SKM-1 (cell line): Measurements from ENCODE around the gene CNGA3.
A peak's percentile ranks its signal among the peaks of the same experiment; 100 is the strongest.

Experiments
- DNase-seq: peaks from one replicate; lab custom pipeline; 2025; ENCODE audit not compliant: unreplicated experiment; lab: John Stamatoyannopoulos, UW

The CNGA3 gene

DNA sequence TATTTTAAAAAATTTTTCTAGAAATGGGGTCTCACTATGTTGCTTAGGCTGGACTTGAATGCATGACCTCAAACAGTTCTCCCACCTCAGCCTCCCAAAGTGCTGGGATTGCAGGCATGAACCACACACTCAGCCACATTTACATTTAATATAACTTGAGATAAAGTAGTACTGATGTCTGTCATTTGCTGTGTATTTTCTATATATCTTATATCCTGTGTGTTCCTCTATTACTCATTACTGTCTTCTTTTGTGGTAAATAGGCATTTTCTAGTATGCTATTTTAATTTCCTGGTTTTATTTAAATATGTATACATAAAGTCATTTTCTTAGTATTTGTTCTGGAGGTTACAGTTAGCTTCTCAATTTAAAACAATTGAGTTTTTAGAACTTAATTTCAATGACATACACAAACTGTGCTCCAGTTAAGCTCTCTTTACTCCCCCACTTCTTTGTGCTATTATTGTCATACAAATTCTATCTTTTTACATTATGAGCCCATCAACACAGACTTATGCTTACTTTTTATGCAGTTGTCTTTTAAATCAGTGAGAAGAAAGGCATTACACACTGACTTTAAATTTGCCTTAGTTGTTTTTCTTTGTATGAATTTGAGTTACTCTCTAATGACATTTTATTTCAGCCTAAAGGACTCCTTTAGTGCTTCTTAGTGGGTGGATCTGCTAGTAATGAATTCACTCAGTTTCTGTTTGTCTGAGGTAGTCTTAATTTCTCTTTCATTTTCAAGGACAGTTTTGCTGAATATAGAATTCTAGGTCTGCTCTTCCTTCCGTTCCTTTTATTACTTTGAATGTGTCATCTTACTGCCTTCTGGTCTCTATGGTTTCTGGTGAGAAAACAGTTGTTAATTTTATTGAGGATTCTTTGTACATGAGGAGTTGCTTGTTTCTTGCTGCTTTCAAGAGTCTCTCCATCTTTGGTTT, 92.2 kb downstream of the CNGA3 start:
- no peak for DNase-seq

DNA sequence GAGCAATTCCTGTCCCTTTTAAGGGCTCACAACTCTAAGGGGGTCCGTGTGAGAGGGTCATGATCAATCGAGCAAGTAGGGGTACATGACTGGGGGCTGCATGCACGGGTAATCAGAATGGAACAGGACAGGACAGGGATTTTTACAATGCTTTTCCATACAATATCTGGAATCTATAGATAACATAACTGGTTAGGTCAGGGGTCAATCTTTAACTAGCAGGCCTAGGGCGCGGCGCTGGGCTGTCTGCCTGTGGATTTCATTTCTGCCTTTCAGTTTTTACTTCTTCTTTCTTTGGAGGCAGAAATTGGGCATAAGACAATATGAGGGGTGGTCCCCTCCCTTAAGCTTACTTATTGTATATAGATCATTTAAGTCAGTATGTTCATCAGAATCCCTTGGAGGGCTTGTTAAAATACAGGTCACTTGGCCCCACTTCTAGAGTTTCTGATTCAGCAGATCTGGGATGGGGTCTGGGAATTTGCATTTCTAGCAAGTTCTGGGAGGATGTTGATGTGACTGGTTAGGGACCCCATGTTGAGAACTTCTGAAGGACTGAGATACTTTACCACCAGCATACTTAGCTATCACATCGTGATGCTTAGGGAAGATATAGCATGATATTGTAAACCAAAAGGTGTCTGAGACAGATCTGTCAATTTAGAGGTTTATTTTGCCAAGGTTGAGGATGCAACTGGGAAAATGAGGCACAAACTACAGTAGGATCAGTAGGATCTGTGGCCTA, 95.6 kb downstream of the CNGA3 start:
- DNase-seq, result no peak

DNA sequence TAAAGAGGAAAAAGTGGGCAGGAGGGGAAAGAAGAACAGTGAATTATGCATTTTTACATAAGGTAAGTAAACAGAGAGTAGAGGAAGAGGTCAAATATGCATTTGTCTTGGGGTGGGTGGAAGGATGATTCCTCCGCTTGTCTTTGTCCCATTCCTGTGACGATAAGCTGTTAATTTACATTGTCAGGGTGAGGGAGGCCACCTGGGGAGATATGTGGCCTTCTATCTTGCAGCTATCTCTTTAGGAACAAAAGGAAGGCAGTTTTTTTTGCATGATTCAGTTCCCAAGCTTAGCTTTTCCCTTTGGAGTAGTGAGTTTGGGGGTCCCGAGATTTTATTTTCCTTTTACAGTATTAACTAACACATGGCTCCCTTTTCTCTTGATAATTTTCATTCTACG, 96.2 kb downstream of the CNGA3 start:
- DNase-seq, result no peak

DNA sequence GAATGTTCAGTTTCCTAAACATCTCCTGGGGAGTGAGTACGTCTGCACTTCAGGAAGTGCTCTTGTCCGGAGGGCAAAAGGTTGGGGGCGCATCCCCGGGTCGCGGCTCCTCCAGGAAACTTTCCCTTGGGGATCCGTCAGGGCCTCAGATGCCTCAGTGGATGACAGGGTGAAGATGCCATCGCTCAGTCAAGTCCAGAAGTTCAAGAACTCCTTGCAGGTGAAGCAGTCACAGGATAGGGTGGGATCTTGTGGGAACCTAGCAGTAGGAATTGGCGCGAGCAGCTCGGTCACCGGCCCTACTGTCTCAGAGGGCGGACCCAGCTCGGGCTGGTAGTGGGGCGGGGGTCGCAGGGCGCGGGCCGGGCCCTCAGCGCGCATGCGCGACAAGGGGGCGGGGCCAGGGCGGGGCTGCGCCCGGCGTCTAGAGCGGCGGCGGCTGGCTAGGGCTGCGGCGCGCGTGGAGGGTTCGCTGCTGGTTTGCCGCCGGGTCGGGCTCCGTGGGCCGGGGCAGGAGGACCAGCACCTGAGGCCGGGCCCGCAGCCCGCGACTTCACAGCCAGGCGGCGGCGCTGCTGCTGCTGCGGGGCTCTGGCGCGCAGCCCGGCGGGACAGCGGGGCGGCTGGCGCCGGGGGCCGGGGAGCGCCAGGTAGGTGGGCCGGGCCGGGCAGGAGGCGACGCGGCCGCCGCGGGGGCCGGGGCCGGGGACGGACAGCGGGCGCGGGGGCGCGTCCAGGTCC, 98.3 kb downstream of the CNGA3 start, which contains the start of gene INPP4A:
Gene INPP4A (plus strand): TSS at position 423 of the 741 bp plus-strand sequence. CDS start 75,191 bp downstream, outside the sequence.
- DNase-seq, result peak; percentile 30

DNA sequence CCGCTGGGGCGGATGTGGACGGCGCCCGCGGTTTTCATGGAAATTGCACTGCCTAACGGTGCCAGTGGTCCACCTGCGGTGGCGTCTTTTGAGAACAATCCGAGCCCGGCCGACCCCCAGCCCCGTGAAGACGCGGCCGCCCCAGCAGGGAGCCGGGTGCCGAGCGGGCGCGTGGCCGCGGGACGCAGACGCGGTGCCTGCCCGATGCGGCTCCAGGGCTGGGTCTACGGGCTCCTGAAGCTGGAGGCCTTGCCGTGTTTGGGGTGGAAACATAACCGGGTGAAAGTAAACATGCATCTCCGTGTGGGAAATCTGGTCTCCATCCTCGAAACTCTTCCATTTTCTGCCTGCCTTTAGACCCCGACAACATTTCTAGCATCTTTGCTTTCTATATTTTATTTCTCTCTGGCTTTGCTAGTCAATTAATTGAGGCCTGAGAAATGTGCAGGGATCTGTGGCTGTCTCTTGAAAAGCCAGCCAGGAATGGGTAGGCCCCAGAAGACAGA, 99.0 kb downstream of the CNGA3 start:
- DNase-seq, result no peak

DNA sequence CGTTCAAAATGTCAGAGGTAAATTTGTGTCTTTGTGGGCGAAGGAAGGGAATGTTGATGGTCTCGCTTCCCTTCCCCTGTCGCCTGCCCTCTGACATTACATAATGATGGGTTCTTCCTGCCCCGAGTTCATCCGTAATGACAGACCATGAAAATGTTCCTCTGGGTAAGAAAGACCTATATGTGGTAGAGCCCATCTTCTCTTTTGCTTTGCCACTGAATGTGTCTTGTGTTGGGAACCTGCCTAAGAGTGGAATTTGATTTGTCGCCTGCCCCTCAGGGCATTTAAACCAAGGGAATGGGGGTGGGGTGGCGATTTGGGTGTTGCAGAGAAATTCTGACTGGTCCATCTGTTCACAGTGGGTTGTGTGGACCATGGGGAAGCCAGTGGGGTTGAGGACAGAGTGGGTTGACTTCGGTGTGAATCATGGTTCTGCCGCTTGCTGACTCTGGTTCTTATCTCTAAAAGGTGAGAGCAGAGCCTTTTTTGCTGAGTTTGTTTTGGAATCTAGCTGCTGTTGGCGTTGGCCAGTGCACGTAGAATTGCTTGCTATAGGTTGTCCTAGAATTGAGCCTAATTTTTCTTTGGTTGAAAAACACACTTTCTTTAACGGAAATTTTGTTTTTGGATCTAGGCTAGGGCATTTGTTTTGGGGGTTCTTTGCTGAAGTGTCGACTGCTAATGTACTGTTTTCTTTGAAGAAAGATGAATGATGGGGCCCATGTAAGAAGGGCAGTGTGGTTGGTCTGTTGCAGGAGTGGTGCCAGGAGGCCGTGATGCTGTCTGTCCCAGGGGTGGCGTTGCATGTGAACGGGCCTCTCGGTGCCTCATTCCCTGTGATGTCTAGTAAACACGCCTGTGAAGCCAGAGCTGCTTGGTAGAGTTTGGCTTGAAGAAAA, 99.7 kb downstream of the CNGA3 start:
- no peak for DNase-seq

DNA sequence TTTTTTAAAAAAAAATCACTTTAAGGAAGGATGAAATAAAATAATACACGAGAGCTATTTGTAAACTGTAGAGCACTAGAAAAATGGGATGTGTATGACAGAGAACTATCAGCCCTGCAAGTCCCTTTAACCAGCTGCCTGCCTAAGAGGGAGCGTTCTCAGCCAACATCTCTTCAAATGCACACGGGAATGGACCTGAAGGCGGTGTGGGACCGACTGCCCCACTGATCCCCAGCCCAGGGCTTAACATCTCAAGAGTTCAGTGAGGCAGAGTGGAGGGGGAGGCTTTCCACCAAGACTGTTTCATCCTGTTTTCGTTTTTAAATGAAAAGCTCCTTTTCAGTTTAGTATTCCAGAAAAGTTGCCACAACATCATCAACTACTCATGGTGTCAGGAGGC, 100.6 kb downstream of the CNGA3 start:
- DNase-seq, result no peak
